Globus pallidus (tissue), 1 donor: Measurements from ENCODE around the gene CIAPIN1.
"Not testable (repeated sequence)": the region's sequence is repeated elsewhere in the genome, so short reads cannot be mapped to it uniquely, and the experiment has no call there.

Experiments
- DNase-seq: peaks from one replicate; pipeline ENCODE4 v3.0.0-alpha.2; 2015; ENCODE audit warnings: low spot score

CIAPIN1 gene

GRCh38 chr16:57440551-57440950 is 6.6 kb downstream of the CIAPIN1 start:
- DNase-seq = not testable (repeated sequence)

GRCh38 chr16:57439947-57440346 is 7.2 kb downstream of the CIAPIN1 start:
- DNase-seq = not testable (repeated sequence)

GRCh38 chr16:57435838-57436237 is 11.3 kb downstream of the CIAPIN1 start:
- DNase-seq = no peak

- no peak for DNase-seq
Measured at GRCh38 chr16:57434003-57434402, 13.2 kb downstream of the CIAPIN1 start.

- no peak for DNase-seq
Measured at GRCh38 chr16:57432989-57433388, 14.2 kb downstream of the CIAPIN1 start.

GRCh38 chr16:57432505-57432904 is 14.7 kb downstream of the CIAPIN1 start:
- DNase-seq = no peak

- DNase-seq = no peak
Measured at GRCh38 chr16:57430955-57431354, 16.2 kb downstream of the CIAPIN1 start.

- DNase-seq = no peak
Measured at GRCh38 chr16:57427824-57428223, 19.4 kb downstream of the CIAPIN1 start.

GRCh38 chr16:57427307-57427706 is 19.9 kb downstream of the CIAPIN1 start:
- DNase-seq = no peak

GRCh38 chr16:57426356-57426755 is 20.8 kb downstream of the CIAPIN1 start:
- DNase-seq = no peak

- DNase-seq = no peak
Measured at GRCh38 chr16:57424583-57424982, 22.6 kb downstream of the CIAPIN1 start.

GRCh38 chr16:57423152-57423551 is 24.0 kb downstream of the CIAPIN1 start:
- DNase-seq = no peak

- DNase-seq = no peak
Measured at GRCh38 chr16:57422026-57422944, 24.9 kb downstream of the CIAPIN1 start.

- no peak for DNase-seq
Measured at GRCh38 chr16:57419506-57419905, 27.7 kb downstream of the CIAPIN1 start.

- DNase-seq = no peak
Measured at GRCh38 chr16:57416084-57416483, 31.1 kb downstream of the CIAPIN1 start.

GRCh38 chr16:57413733-57414132 is 33.5 kb downstream of the CIAPIN1 start:
- no peak for DNase-seq

- no peak for DNase-seq
Measured at GRCh38 chr16:57413301-57413730, 33.9 kb downstream of the CIAPIN1 start.

GRCh38 chr16:57412584-57412983 is 34.6 kb downstream of the CIAPIN1 start:
- no peak for DNase-seq

- no peak for DNase-seq
Measured at GRCh38 chr16:57411362-57411976, 35.7 kb downstream of the CIAPIN1 start.

- no peak for DNase-seq
Measured at GRCh38 chr16:57409870-57410587, 37.2 kb downstream of the CIAPIN1 start.

GRCh38 chr16:57409065-57409464 is 38.1 kb downstream of the CIAPIN1 start:
- DNase-seq = peak; percentile 32

- DNase-seq = no peak
Measured at GRCh38 chr16:57407521-57408353, 39.4 kb downstream of the CIAPIN1 start.
